HG03442 (cell line): ENCODE data around the gene MTUS2.
"Not testable (repeated sequence)": the region's sequence is repeated elsewhere in the genome, so short reads cannot be mapped to it uniquely, and the experiment has no call there.

Experiments used
- ATAC-seq: cut with Tn5 transposase; IDR thresholded peaks from one replicate; pipeline ENCODE4 v1.9.1; 2021; ENCODE audit warnings: mild to moderate bottlenecking, moderate library complexity; ENCODE audit not compliant: unreplicated experiment

MTUS2 gene

DNA sequence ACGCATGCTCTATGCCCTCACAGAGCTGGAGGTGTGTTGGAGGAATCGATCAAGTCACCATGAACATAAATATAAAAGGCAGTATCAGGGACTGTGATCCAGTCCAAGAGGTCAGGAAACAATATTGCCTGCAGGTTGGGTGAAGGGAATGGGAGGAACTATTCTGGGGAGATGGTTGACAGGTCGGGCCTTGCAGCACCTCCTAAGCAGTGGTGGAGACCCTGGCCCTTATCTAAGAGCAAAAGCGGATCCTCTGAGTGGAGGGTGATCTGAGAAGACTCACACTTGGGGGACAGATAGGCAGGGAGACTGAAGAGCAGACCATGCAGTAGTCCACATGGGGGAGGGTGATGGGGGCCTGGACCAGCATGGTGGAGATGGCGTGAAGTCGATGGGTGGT, 561.9 kb downstream of the MTUS2 start:
- ATAC-seq: no peak

- ATAC-seq: no peak
Measured at GRCh38 chr13:29383476-29383875, 563.3 kb downstream of the MTUS2 start.

DNA sequence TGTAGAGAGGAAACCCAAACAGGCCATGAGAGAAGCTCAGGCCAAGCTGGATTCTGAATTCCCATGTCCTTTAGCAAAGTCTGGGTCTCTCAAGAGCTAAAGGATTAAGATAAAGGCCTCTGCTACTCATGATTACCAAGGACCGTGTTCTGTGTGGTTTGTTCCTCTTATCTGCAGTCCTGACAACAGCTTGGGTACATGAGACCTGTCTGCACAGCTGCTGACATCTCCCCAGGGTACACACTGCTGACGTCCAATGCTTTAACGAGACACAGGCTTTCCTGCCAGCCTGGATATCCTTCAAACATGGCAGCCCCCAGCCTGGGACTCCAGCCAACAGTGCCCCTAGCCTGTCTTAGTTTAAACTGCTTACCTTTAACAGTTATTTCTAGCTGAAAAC, 564.3 kb downstream of the MTUS2 start:
- no peak for ATAC-seq

- no peak for ATAC-seq
Measured at GRCh38 chr13:29384871-29385270, 564.7 kb downstream of the MTUS2 start.

DNA sequence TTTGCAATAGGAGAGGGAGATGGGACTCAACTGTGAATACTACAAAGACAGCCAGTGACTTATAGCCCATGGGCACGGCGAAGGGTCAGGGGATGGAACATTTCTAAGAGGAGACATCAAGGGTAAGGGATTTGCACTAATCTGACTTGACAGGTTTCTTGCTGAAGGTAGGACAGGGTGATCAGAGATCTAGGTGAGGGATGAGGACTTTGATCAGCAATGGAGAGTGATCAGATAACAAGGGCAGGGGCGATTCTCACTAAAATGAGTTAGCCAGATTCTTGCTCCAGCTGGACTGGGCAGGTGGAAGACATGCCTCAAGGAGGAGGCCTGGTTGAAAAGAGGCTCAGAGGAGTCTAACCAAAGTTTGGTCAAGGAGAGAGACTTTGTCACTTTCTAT, 566.1 kb downstream of the MTUS2 start:
- ATAC-seq: no peak

DNA sequence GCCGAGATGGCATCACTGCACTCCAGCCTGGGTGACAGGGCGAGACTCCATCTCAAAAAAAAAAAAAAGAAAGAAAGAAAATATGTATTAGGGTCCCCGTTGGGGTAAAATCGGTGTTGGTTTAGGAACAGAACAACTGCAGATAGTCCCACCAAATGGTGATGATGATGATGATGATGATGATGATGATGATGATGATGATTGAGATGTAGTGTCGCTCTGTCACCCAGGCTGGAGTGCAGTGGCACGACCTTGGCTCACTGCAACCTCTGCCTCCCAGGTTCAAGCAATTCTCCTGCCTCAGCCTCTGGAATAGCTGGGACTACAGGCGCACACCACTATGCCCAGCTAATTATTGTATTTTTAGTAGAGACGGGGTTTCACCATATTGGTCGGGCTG, 570.5 kb downstream of the MTUS2 start:
- not testable (repeated sequence) for ATAC-seq

DNA sequence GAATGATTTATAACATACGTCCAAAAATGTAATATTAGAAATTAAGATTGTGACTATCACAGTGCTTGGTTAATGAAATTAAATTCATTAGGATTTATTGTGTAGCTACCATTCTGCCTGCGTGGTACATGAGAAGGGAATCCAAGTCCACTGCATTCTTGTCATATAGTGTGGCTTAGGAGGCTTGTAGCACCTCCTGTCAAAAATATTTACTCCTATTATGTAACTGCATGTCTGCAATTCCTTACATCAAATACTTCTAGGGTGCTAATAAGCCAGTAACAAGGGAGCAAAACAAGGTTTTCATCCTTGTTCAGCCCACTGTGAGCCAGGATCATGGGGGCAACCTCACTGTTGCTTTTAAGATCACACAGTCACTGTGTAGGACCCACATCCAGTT, 576.3 kb downstream of the MTUS2 start:
- no peak for ATAC-seq

- ATAC-seq: no peak
Measured at GRCh38 chr13:29397265-29397664, 577.1 kb downstream of the MTUS2 start.

DNA sequence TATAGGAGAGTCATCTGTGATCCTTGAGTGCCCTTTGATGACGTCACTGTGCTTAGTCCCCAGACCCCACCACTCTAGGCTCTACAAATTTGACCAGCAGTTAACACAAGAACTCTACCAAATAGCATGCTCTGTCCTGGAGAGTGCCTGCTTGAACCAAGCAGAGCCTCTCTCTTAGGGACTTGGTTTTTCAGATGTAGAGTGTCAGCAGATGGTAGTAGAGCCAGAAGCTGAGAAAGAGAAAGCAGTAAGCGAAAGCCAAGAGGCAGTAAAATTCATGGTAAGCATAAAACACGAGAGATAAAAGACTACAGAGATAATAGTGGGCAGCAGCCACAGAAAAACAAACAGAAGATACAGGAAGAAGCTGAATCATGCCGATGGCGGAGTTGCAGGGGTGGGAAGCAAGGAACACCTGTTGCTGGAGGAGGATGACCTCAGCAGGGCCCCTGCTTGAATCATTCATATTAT, 582.1 kb downstream of the MTUS2 start:
- no peak for ATAC-seq

GRCh38 chr13:29405401-29405800, 585.3 kb downstream of the MTUS2 start:
- no peak for ATAC-seq

- no peak for ATAC-seq
Measured at GRCh38 chr13:29411481-29411880, 591.3 kb downstream of the MTUS2 start.

DNA sequence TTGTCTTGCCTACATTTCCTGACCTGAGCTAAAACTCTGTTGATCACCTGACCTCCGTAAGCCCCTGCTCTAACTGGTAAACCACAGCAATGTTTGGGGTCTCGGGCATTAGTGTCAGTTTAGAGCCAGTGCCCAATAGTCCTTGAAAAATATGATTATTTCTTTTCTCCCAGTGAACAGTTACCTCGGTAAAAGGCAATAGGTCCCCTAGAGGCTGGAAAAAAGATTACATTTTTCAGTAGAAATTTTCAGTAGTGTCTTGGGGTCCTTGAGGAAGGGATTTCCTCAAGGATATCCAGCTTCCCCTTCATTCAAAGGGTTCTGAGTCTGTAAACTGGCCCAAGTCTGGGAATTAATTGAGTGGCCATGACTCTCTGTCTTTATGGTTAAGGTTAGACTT, 597.9 kb downstream of the MTUS2 start:
- ATAC-seq: no peak

DNA sequence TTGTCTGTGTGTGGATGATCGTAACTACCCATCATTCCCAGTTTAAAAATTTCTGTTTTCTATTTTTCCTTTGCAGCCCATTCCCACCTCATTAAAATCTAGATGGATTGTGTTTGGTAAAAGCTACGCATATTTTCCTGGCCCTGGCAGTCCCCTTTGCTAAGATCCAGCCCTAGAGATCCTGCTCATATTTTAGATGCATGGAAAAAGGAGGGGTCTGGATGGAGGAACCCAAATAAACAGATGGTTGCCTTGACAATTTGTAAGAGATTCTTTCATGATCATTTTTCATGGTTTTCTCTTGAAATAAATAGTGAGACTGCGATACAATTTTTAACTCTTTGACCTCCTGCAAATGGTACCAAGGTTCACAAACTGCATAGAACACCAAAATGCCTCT, 601.0 kb downstream of the MTUS2 start:
- ATAC-seq: no peak

DNA sequence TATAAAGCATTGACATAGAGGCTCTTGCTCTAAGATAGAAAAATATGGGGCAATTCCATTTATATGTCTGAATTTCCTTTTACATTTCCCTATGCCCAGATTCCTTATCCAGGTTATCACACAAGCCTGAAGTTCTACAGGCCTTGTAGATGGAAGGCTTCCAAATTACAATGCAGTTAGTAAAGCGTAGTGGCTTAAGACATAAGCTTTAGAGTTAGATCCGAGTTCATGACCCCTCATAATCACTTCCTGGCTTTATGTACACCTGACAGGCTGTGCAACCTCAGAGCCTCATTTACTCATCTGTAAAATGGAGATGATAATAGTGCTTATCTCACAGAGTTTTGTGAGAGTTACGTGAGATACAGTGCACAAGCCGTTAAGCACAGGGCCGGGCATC, 601.9 kb downstream of the MTUS2 start:
- no peak for ATAC-seq

GRCh38 chr13:29423050-29423449, 602.9 kb downstream of the MTUS2 start:
- ATAC-seq: no peak

- ATAC-seq: no peak
Measured at GRCh38 chr13:29427937-29428309, 607.8 kb downstream of the MTUS2 start.

DNA sequence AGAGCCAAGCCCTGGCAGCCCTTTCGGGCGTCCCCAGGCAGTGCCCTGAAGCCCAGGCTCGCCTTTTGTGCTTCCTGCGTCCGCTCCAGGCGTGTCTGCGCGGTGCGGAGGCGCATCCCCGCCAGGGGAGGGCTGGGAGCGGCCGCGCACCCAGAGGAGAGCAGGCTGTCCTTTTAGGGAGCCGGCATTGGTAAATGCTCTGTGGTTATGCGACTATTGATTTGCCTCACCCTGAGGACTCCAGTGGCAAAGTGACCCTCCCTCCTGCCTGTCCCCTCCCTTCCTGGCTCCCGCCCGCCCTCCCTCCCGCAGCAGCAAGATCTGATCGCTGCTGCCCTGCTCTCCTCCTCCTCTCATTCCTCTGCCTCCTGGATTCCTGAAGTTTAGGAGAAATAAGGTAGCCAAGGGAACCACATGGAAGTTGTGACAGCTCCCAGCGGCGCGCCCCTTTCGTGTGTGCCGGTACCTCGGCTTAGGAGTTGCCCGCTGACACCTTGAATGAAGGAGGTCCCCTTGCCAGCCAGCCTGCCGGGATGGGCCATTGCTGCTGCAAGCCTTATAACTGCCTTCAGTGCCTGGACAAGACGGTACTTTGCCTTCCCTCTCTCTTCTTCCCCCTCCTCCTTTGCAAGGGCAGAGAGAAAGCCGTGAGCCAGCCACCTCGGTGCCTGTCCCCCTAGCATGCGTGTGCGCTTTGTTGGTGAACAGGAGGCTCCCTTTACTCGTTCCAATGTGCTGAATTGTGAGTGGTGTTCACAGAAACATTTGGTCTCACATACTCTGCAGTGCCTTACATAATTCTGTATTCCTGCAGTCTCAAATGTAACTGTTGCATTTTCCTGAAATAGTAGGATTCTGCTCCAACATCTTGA, 608.4 kb downstream of the MTUS2 start:
- no peak for ATAC-seq

DNA sequence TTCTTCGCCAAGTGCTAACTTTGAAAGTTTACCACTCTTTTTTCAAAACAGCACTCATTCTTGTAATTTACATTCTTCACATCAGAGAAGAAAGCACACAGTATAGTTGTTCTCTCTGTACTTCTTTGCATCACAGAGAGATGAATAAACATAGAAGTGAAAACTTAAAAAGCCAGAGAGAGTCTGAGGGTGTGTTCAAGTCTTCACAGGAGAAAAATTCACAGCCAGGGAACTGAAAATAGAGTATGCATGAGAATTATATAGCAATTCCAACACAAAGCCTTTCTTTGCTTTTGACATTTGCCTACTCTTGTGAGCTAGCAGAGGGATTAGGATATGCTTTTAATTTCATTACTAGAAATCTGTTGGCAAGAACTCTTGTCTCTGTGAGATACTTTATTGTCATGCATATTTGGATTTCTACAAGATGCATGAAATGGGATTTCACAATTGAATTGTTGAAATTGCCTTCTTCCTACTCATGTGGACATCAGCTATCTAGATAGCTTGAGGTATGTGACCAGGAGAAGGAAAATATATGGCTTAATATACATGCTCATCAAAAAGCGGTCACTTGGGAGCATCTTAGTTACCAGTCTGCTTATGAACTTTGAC, 609.3 kb downstream of the MTUS2 start:
- ATAC-seq: no peak

DNA sequence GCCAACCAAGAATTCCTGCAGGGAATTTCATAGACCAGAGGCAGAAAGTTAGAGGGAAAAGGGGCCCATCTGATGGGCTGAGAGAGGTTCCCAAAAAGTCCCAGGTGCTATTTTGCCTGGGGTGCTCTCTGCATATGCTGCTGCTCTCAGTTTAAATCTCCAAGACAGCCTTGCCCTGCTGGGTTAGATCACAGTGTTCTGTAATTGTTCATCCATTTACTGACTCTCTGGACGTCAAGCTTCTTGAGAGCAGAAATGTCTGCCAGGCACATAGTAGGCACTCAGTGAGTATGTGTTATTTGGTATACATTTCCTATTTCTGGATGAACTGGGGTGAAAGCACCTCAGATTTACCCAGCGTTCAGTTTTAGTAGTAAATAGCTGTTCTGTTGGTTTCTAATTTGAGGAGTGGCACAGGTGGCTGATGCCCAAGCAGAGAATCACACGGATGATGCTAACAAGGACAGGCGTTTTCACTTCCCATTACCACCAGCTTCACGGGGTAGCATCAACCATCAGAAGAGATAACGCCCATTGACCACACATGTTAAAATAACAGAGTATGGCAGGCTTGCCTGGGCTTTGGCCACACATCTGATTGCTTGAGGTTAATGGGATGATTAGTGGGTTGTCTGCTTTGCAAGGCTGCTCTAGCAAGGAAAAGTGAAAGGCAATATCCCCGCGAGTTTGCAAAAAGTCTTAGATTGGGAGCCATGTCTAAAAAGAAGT, 614.2 kb downstream of the MTUS2 start:
- ATAC-seq: no peak

GRCh38 chr13:29435125-29435911, 615.2 kb downstream of the MTUS2 start:
- no peak for ATAC-seq

DNA sequence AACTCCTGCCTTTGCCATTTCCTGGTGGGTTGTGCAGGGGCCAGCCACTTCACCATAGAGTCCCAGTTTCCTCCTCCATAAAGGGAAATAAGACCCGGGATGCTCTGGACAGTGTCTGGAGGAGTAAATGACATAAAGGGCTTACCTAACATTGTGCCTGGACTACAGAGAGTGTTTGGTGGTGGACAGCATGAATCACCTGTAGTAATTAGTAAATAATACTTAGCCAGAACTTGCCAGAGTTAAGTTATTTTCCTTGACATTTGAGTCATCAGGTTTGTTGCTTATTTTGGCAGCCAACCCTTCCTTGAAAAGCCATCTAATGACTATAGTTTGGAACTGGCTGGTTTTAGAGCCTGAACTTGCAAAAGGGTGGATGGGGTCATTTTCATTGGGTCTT, 616.2 kb downstream of the MTUS2 start:
- ATAC-seq: no peak
